ENCODE data around the gene PSMD5.

The PSMD5 gene

GRCh38 chr9:120842685-120843485, at the start of gene PSMD5:
TSS of gene PSMD5 (minus strand) at chr9:120842922. CDS start at chr9:120842909, 13 bp downstream.
- peak; percentile 80 to 85 for DNase-seq

GRCh38 chr9:120891884-120892747, 49.4 kb upstream of the PSMD5 start:
- no peak for DNase-seq

- no peak for DNase-seq
Measured at GRCh38 chr9:120891245-120891883, 48.6 kb upstream of the PSMD5 start.

GRCh38 chr9:120890320-120891244, 47.9 kb upstream of the PSMD5 start:
- DNase-seq = no peak

- DNase-seq = no peak
Measured at GRCh38 chr9:120889606-120890271, 47.0 kb upstream of the PSMD5 start.

- DNase-seq = no peak
Measured at GRCh38 chr9:120888626-120889025, 45.9 kb upstream of the PSMD5 start.

- no peak for DNase-seq
Measured at GRCh38 chr9:120886490-120886967, 43.8 kb upstream of the PSMD5 start.

GRCh38 chr9:120885958-120886357, 43.2 kb upstream of the PSMD5 start:
- DNase-seq = no peak

GRCh38 chr9:120885457-120885856, 42.7 kb upstream of the PSMD5 start:
- no peak for DNase-seq

GRCh38 chr9:120883608-120883996, 40.9 kb upstream of the PSMD5 start:
- DNase-seq = no peak

GRCh38 chr9:120882935-120883607, 40.3 kb upstream of the PSMD5 start:
- no peak for DNase-seq

GRCh38 chr9:120879446-120879845, 36.7 kb upstream of the PSMD5 start:
- DNase-seq = no peak

GRCh38 chr9:120878188-120879130, 35.7 kb upstream of the PSMD5 start:
- DNase-seq = no peak

GRCh38 chr9:120877276-120878034, 34.7 kb upstream of the PSMD5 start:
- DNase-seq = peak in 1 of 2 experiments; percentile 34

GRCh38 chr9:120876842-120877240, 34.1 kb upstream of the PSMD5 start, which contains the start of gene PHF19:
TSS of gene PHF19 (minus strand) at chr9:120877188. CDS start at chr9:120874741, 2,447 bp downstream.
- no peak for DNase-seq

GRCh38 chr9:120875954-120876841, 33.5 kb upstream of the PSMD5 start:
- DNase-seq = peak in 1 of 2 experiments; percentile 60

- DNase-seq = no peak
Measured at GRCh38 chr9:120875643-120875953, 32.9 kb upstream of the PSMD5 start.

- no peak for DNase-seq
Measured at GRCh38 chr9:120875195-120875565, 32.5 kb upstream of the PSMD5 start.
